HG02870 (cell line): Measurements from ENCODE around the gene KNCN.

Experiments used
- ATAC-seq: cut with Tn5 transposase; IDR thresholded peaks from one replicate; pipeline ENCODE4 v1.9.1; 2021; ENCODE audit warnings: mild to moderate bottlenecking, moderate library complexity; ENCODE audit not compliant: unreplicated experiment

Gene KNCN

DNA sequence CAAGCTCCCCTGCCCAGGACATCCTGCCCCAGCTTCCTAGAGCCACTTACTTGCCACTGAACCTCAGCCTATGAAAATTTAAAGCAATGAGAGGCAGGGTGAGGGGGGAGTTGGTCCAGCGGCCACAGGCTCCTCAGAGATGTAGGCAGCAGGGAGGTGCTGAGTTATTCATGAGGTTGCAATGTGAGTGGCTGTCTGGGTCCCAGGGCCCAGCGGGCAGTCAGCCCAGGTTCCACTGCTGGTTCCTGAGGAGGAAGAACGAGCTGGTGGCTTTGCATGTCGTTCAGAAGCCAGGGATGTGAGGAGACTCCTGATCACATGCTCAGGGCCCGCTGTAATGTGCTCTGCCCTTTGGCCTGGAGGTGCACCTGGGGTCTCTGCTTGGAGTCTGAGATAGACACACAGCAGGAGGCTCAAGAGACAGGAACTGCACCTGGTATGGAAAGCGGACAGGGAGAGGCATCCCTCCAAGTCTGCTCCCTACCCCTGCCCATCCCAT, at the start of gene KNCN:
TSS of gene KNCN (minus strand) at position 51 of the 499 bp plus-strand sequence. CDS start 432 bp downstream, outside the sequence.
- no peak for ATAC-seq

DNA sequence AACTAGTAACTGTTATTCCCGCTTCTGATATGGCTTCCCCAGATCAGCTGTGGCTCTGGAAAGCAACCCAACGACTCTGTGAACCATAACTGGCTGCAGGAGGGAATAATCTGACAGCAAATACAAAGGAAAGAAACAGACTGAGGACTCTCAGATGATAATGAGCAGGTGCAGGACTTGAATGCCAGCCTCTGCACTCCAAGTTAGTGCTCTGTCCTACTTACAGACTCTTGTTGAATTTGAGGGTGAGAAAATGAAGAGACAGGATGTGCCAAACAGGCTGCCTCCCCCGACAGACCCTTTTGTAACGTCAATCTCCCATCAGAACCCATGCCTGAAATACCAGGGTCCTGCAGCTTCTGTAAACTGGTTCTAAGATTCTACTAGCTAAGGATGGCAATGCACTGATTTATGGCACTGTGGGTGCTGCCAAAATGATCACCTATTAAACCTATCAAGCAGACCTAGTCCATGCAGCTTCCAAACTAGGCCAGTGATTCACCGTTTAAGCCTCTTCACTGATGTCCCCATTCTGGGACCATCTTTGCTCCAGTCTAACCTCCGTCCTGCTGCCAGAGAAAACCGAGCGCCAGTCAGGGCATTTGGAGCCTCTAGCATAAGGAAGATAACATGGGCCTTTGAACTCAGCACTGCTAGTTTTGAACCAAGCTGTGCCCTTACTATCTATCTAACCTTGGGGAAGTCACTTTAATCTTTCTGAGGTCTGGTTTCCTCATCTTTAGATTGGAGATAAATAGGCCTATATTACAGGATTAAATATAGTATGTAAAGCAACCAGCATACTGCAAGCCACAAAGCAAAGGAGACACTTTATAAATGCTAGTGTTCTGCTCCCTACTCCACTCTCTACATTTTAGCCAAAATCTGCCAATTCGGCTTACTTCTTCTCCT, 47.9 kb upstream of the KNCN start:
- no peak for ATAC-seq

DNA sequence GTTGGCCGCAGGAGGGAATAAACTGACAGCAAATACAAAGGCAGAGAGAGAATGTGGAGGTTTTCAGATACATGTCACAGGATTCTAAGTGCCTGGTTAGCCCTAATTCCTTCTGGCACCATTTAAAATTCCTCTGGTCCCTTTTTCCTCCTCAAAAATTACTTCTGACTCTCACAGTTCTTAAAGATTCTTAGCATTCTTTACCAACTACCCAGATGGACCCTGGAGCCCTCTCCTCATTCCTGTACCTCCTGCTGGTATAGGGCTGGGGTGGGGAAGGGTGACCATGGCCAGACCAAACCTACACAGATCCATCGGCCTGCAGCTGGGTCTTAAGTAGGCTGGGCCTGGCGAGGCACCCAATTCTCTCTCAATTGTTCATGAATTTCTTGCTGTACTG, 45.4 kb upstream of the KNCN start:
- no peak for ATAC-seq

DNA sequence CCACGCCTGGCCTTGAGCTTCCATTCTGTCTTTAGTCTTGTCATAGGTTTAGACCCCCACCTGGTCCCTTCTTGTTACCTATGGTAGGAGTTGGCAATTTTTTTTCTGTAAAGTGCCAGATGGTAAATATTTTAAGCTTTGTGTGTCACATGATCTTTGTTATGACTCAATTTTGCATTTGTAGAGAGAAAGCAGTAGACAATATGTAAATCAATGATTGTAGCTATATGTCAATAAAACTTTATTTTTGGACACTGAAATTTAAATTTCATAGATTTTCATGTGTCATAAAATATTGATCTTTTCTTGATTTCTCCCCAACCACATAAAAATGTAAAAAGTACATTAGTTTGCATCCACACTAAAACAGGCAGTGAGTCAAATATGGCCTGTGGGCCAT, 44.6 kb upstream of the KNCN start:
- ATAC-seq: no peak

DNA sequence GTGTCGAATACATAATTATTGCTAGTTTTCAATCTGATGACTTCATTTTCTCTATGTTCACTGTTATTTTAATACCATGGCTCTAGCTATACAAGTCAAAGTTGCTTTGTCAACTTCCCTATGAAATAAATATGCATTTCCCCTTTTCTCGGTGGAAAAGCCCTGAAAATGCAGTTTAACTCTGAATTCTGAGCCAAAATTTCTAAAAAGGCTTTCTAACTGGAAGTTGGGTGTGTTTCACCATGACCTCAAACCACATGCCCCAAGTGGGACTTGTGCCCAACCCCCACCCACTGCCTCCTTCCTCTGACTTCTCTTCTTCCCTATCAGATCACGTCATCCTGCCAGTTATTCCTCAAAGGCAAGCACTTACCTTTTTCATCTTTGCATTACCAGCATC, 43.7 kb upstream of the KNCN start:
- ATAC-seq: no peak

DNA sequence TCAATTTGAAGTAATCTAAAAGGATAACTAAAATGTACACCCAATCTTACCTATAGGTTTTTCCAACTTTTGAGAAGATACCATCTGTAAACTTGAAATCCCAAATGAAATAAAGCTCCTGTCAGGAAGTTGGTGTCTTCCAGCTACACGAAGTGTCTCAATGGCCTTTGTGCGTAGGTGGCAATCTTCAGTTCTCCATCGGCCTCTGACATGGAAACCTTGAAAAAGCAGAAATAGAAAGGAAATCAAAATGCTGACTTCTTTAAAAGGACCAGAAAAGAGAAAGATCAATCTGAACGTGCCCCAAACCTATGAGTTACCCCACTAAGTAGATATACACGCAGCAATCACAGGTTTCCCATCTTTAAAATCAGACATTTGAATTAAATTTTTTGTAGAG, 42.6 kb upstream of the KNCN start:
- ATAC-seq: no peak

DNA sequence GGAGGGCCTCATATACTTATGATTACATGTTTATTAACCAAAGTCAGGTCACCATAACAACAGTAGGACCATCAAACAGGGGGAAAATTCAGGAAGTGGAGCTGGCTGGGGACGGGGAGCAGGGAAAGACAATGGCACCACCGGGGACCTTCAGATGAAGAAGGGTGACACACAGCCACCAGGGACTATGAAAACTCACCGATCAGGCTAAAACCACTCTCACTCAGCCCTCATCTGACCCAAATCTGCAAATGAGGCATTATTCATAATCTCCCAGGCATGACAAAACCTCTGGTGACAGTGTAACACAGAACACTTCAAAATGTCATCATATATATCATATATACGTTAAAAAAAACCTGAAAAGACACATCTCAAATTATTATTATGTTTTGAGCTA, 41.4 kb upstream of the KNCN start:
- ATAC-seq: no peak

DNA sequence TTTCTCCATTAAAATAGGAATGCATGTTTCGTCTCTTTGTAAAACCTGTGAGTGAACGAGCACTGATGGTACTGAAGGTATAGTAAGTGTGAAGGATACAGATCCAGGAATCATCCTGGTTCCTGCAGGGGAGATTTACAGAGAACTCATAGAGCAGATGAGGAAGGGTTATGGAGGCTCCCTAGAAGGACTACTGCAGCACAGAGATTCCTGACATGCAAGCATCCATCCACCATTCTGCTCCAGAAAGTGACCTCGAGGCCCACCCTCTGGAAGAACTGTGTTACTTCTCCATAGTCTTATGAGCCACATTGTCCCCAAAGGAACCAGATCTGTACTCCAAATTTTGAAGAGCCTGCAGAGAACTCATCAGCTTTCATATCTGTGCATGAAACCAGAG, 38.1 kb upstream of the KNCN start:
- ATAC-seq: no peak

DNA sequence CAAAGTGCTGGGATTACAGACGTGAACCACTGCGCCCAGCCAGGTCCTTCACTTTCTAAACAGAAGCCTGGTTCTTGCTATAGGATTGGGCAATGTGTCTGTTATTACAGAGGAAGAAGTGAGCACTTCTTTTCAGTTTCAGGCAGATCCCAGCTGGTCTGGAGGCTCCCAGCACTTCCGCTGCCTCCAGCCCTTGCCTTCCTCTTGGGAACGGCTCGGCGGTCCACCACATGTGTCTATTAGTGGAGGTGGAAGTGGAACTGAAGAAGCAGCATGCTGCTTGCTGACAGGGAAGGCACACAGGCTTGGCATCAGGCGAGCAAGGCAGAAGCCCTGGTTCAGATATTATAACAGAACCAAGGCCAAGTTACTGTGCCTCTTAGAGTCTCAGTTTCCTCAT, 35.6 kb upstream of the KNCN start:
- ATAC-seq: no peak

DNA sequence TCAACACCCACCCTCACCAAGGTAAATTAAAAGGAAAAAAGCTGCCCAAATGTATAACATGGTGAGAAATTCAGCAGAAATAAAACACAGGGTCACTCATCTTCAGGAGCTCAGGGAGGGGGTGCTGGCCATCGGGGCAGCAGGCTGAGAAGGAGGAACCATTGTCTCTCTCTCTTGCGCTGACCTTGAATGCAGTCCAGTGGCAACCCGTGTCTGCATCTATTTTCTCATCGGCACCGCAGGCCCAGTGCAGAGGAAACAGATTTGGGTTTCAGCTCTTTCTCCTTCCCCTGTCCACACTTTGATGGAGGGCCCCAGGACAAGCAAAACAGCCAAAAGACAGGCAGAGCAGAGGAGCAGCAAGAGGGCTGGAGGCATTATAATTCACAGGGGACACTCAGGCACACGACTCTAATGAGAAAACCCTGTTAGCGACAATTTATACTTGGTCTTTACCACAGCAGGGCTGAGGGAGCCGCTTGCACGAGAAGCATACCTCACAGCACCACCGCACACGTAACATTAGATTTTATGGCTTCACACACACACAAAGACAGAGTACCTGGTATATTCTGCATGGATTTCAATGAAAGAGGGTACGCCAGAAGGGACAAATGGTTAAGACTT, 34.0 kb upstream of the KNCN start:
- ATAC-seq: no peak

DNA sequence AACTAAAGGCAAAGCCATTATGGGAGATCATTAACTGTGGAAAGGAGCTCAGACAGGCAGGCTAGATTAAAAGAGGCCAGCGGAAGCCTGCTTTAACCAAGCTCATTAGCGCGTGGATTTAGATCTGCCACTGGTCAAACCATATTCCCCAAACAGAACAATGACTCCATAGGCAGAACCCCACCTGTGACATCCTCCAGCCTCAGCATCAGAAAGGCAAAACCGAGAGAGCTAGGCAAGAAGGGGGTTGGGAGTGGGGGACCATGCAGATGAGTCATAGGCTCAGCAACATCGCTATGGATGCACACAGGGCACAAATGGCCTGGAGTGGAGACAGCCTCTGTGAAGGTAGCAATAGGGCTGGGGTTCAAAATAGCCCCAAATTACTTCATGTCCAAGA, 32.0 kb upstream of the KNCN start:
- no peak for ATAC-seq

DNA sequence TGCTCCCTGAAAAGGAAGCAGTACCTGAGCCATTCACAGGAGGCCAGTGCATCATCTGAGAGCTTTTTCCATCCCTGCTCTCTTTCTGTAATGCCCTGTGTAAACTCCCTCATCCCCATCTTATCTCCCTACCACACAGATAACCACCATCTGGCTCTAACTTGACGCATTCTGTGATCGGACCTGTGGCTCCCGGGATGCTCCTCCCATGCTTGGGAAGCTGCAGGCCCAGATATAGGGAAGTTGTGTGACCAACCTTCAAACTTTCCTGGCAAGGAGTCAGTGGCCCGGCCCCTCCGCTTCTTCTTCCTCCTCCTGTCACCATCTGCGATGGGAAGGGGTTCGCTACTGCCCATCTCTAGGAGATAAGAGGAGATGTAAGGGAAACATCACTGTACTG, 31.5 kb upstream of the KNCN start:
- ATAC-seq: no peak

DNA sequence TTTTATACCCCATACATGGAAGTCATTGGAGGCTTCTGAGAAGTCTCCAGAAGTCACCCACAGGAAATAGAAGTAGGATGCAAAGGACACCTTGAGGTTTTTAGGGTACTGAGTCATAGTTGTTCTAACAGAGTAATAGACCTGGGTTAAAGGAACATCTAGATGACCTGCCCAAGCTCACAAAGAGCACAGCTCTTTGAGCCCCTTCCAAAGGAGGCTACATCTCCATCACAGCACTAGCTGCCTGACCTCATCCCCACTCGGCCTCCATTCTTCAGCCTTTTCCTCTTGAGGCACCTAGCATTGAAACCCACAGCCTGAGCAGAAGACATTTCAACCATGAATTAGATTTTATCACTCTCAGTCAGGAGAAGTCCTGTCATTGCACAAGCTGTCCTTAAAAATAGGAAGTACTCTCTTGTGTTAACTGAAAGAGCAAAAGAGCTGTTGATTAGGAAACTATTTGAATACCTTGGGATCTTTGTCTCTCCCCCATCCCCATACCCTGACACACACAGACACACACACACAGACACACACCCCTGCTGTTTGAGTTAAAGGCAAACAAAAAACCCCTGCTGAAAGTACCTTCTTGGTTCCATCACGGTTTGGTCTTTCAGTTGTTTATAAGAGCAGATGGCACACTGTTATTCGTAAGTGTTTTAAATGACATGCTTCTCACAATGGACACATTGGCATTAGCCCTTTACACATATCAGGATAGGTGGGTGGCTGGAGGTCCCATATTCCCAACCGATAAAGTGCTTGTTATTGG, 30.4 kb upstream of the KNCN start:
- ATAC-seq: no peak

DNA sequence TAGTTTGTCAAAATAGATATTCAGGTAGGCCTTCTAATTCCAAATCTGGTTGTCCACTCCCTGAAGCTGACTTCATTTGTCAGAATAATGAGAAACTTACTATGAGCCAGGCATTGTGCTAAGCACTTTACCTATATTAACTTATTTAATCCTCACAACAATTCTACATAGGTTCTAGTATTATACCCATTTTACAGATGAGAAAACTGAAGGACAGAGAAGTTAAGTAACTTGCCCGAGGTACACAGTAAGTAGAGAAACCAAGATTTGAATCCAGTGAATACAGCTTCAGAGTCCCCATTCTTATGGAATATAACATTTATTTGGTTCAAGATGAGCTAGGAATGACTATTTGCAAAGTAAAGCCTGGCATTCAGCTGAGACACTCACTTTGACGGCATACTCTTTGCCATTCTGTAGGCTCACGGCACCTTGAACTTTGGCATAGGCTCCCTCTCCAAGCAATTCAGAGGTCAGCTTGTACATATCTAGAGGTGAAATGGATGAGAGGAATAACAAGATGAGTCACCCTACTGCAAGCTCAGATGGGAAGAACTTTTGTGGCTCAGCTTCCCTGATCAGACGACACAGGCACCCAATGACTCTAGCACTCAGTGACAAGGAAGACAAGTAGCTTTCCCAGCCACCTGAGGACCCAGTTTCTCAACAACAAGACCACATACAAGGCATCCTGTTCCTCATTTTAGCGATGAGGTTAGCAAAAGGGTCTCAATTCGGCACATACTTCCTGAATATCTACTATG, 28.9 kb upstream of the KNCN start:
- ATAC-seq: no peak

DNA sequence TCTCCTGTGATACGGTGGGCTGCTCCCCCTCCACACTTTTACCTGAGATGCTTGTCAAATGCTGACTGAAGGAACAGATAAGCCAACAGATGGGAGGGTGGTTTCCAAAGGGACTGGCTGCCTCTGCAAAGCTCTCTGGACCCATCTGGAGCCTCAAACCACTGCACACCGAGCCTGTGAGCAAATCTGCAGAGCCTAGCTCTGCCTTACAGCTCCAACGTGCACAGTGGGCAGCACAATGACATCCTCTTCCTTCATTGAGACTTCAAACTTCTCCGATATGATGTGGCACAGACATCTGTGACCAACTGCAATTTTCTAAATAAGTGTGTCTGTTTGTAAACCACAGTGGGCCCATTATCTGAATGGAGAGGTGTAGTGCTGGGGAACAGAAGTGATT, 26.2 kb upstream of the KNCN start:
- ATAC-seq: no peak

DNA sequence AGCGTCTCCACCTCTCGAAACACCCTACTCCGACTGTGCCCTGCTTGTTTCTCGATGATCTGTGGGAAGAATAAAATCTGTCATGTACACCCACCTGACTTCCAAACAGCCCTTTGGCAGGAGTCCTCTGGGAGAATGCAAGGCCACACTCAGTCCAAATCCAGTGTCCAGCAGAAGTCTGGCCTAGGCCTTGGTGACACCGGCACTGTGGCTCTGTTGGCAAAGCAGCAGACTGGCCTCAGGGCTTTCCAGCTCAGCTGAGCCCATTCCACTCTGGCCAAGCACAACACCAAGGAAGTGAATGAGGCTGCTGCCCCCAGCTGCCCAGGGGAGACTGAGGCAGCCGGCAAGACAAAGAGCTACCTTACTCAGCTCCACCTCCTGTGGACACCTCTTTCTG, 25.1 kb upstream of the KNCN start:
- no peak for ATAC-seq

DNA sequence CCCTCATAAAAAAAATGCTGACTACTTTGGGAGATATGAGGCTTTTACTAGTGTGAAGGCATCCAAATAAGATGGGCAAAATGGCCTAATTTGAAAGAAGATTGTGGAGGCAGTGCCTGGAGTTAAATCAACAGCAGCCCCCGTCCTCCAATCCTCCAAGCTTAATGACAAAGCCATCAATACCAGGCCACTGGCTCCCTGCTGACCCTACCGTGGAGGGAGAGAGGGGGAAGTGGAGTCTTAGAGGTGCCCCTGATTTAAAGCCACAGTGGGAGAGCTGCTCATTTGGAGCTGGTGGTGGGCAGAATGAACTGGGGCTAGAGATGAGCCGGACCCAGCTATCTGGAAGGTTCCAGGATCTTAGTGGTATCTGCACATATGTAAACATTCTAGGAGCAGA, 24.3 kb upstream of the KNCN start:
- ATAC-seq: no peak

DNA sequence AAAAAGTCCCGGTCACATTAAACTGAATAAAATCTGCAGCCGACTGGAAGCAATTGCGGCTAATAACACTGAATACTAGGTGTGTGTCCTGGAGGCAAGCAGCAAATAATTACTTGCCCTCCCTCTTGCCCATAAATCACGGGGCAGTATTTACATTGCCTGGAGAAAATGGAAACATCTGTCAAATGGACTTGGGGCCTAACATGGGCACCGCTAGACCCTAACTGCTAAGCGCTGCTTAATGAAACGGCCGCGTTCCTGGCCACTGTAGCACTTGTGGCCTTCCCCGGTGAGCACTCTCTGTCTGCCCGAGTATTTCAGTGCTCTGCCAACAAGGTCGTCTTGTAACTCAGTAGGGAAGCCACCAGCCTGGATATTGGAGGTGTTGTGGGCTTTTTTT, 23.9 kb upstream of the KNCN start:
- no peak for ATAC-seq

DNA sequence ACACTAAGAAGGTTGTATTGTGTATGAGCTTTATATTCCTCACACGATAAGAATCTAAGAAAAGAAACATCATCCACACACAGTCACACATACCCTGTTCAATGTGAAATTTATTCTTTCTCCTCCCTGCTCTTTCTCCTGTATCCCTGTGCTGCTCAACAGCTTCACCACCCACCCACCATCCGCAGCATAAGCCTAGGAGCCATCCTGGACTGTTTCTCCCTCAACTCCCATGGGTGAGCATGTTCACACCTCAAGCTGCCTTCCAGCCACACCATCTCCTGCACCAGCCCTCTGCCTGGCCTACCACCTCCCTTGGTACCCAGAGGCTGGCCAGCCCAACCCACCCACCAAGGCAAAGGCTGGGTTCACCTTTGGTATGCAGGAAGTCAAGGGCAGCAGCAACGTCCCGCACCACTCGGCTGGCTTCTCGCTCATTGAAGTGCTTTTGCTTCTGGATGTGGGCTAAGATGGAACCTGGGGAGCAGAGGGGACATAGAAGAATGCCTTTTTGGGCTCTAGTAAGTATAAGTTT, 20.3 kb upstream of the KNCN start:
- no peak for ATAC-seq

DNA sequence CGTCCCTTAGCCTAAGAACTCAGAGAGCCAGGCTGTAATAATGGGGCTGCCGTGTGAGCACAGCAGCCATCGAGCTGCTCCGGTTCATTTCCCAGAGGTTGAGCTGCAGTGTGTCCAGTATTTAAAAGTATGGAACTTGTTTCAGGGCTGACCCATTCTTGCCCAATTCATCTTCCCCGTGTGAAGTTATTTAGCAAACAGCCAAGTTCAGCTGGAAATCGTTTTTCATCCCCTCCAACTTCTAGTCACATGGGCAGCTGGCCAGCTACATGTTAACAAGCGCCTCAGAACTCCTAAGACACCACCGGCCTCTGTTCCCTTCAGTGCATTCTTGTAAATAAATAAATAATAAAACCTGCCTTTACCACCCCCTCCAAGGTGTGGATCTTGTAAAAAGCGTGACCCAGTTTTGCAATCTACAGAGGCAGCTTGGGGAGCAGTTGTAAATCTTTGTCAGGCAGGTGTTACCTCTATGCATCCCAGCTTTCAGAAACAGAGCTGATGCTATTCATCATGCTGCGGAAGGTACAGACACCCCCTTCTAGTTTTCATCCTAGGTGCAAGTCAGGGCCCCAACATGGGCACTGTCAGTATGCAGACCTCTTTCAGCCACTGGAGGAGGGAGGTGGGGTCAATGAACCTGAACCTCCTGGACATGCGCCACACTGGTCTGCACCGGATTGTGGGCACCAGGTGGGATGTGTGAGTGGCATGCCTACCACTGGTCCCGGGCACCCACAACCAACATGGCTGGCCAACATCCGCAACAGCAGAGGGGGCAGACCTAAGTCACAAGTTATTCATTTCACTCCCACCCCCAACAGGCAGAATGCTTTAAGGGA, 18.7 kb upstream of the KNCN start:
- ATAC-seq: no peak
